GM21390 (cell line): ENCODE measurements around the gene DHFR.
"Not testable (repeated sequence)": the region's sequence is repeated elsewhere in the genome, so short reads cannot be mapped to it uniquely, and the experiment has no call there.

Source experiments
- ATAC-seq: cut with Tn5 transposase; IDR thresholded peaks from one replicate; pipeline ENCODE4 v1.9.1; 2021; ENCODE audit not compliant: unreplicated experiment

Gene DHFR

GRCh38 chr5:80654391-80655230 lies at the start of gene DHFR, which contains the start of gene MSH3:
DHFR (minus strand) TSS chr5:80654983; CDS start chr5:80654489, 494 bp downstream.
MSH3 (plus strand) TSS chr5:80654652; CDS start chr5:80654728, 76 bp downstream.
- peak; percentile 43 for ATAC-seq

GRCh38 chr5:80704221-80704620 lies 49.4 kb upstream of the DHFR start:
- ATAC-seq: no peak

- no peak for ATAC-seq
These were observed 49.0 kb upstream of the DHFR start for GRCh38 chr5:80703747-80704146.

- no peak for ATAC-seq
These were observed 48.5 kb upstream of the DHFR start for GRCh38 chr5:80703291-80703690.

GRCh38 chr5:80701597-80701996 lies 46.8 kb upstream of the DHFR start:
- ATAC-seq: no peak

GRCh38 chr5:80698369-80698768 lies 43.6 kb upstream of the DHFR start:
- ATAC-seq: no peak

GRCh38 chr5:80697100-80697499 lies 42.3 kb upstream of the DHFR start:
- ATAC-seq: no peak

GRCh38 chr5:80696450-80696849 lies 41.7 kb upstream of the DHFR start:
- ATAC-seq: no peak

GRCh38 chr5:80695666-80696065 lies 40.9 kb upstream of the DHFR start:
- ATAC-seq: no peak

GRCh38 chr5:80689627-80690026 lies 34.8 kb upstream of the DHFR start:
- no peak for ATAC-seq

- ATAC-seq: no peak
These were observed 34.1 kb upstream of the DHFR start for GRCh38 chr5:80688648-80689420.

- no peak for ATAC-seq
These were observed 32.0 kb upstream of the DHFR start for GRCh38 chr5:80686757-80687156.

GRCh38 chr5:80676706-80677105 lies 21.9 kb upstream of the DHFR start:
- no peak for ATAC-seq

- ATAC-seq: no peak
These were observed 17.5 kb upstream of the DHFR start for GRCh38 chr5:80672140-80672736.

GRCh38 chr5:80668016-80668969 lies 13.5 kb upstream of the DHFR start:
- peak; percentile 59 for ATAC-seq

GRCh38 chr5:80667384-80667783 lies 12.6 kb upstream of the DHFR start:
- ATAC-seq: no peak

GRCh38 chr5:80665057-80665456 lies 10.3 kb upstream of the DHFR start:
- ATAC-seq: no peak

GRCh38 chr5:80662108-80662507 lies 7.3 kb upstream of the DHFR start:
- ATAC-seq: no peak

GRCh38 chr5:80660661-80661060 lies 5.9 kb upstream of the DHFR start:
- ATAC-seq: not testable (repeated sequence)

GRCh38 chr5:80659106-80659505 lies 4.3 kb upstream of the DHFR start:
- ATAC-seq: no peak

- ATAC-seq: no peak
These were observed 1.6 kb upstream of the DHFR start for GRCh38 chr5:80656425-80656824.
